ENCODE data around the gene DNAI4. TPM values are rescaled to one million over a fixed set of nuclear protein-coding genes. Genes with fewer than 3 reads are reported as not detected.

The DNAI4 gene
- total RNA-seq, 2 experiments from 2014 or later: 3.1 to 4.2 TPM

DNA sequence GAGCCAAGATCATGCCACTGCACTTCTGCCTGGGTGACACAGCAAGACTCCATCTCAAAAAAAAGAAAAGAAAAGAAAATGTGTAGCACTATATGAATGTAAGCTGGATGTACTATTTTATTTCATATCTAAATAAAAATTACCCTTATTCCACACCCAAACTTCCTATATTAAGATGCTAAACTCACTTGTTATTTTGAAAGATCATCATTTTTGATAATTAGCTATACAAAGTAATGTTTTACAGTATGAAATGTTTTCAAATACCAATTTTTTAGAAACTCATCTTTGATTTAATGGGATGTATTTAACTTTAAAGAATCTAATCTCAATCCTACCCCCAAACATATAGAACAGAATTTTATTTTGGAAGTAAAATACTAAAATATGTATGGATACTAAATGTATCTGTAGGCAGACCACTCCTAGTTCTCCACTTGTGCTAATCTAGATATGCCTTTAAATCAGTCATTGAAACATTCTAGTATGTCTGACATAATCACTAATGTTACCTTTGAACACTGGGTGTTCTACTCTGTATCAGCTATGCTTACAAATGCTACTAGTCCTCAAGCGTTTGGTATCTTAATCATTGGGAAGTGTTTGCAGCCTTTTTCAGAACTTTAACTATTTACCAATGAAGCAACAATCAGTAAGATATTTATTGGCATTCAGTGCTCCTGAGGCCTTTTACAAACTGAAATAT is 13.0 kb upstream of the DNAI4 start:
- Mint-ChIP-seq H3K9me3 (no peaks in the 10 kb centered on the region), H3K4me3 (no peak overlapping the region), H3K27me3 (no peaks in the 10 kb centered on the region), H3K27ac (no peak overlapping the region), H3K36me3 (peaks cover 19% of the 10 kb centered on the region), H3K4me1 (peaks cover 59% of the 10 kb centered on the region)
- POLR2A ChIA-PET: no interaction called here
- DNase-seq: no peak
- ATAC-seq (ENCODE audit: low read depth): no peak

DNA sequence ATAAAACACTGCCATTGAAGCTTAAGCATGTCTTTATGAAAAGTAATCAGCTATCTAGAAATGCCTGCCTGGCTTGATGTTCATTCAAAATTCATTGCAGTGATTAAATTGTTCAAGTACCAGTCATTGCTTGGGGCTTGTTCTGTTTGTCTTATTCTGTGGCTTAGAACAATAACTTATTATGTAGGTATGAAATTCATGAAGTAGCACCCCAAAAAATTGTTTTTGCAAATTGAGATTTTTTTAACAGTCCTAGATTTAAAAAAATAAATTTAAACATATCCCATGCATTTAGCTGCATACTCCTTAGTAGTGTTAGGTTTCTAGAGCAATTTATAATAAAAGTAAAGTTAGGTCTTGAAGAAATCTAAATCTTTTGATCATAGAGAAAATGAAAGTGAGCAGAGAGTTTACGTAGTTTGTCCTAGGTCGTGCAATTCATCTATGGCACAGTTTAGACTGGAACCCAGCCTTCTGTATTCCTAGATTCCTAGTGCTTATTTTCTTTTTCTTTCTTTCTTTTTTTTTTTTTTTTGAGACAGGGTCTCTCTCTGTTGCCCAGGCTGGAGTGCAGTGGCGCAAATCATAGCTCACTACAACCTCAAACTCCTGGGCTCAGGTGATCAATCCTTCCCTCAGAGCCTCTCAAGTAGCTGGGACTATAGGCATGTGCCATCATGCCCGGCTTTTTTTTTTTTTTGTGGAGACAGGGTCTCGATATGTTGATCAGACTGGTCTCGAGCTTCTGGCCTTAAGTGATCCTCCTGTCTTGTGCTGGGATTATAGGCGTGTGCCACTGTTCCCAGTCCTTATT is 9.4 kb upstream of the DNAI4 start:
- Mint-ChIP-seq H3K9me3 (no peaks in the 10 kb centered on the region), H3K4me1 (peaks cover 52% of the 10 kb centered on the region), H3K4me3 (peak overlapping the region; percentile 70), H3K36me3 (peaks cover 14% of the 10 kb centered on the region), H3K27me3 (no peaks in the 10 kb centered on the region), H3K27ac (peak overlapping the region; percentile 83)
- no peak for DNase-seq
- POLR2A ChIA-PET: interaction anchor here (0.6 to 1.8 kb wide), 3 partner anchors 9 to 137 kb away, joined by 3 to 15 read pairs (median 4); partner anchors contain the start of genes DNAI4 and MIER1
- ATAC-seq (ENCODE audit: low read depth): no peak

DNA sequence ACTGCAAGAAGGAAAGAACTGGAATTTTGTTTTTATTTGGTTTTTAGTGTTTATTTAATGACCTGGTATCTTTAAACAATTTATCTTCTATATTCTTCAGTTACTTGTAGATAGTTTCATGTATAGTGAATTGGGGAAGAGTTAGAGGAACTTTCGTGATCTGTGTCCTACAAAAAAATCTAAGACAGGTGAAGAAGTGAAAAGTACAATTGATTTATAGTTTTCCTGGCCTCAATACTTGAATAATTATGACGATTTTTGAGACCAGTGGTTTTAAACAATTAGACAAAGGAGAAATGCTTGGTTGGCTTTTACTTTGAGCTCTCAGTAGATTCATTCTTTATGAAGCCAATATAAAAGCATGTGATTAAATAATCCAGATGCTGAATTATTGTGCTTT is 7.6 kb upstream of the DNAI4 start:
- Mint-ChIP-seq H3K27ac (peak overlapping the region; percentile 18), H3K4me1 (peaks cover 55% of the 10 kb centered on the region), H3K9me3 (no peaks in the 10 kb centered on the region), H3K27me3 (no peaks in the 10 kb centered on the region), H3K4me3 (peak overlapping the region; percentile 70), H3K36me3 (peaks cover 14% of the 10 kb centered on the region)
- no peak for ATAC-seq (ENCODE audit: low read depth)
- POLR2A ChIA-PET: no interaction called here
- no peak for DNase-seq

DNA sequence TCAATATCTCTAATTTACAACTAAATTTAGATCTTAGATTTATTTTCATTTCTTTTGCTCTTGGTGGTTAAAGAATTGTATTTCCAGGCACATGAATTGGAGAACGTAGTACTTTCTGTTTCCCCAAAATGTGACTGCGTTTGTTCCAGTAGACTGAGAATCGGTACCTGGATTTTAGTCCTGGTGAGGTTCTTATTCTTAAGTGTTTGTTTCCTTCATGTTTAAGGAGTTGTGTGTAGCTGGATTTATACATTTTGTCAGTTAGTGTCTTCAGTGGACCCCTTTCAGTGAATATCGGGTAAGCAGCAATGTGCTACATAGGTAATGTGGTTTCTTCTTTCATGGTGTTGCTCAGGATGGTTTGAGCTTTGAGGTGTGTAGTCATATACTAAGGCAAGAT is 6.9 kb upstream of the DNAI4 start:
- Mint-ChIP-seq H3K9me3 (no peaks in the 10 kb centered on the region), H3K4me1 (peaks cover 54% of the 10 kb centered on the region), H3K27ac (peak overlapping the region; percentile 91), H3K4me3 (peak overlapping the region; percentile 94), H3K27me3 (no peaks in the 10 kb centered on the region), H3K36me3 (peaks cover 13% of the 10 kb centered on the region)
- ATAC-seq (ENCODE audit: low read depth): no peak
- DNase-seq: no peak
- POLR2A ChIA-PET: no interaction called here

DNA sequence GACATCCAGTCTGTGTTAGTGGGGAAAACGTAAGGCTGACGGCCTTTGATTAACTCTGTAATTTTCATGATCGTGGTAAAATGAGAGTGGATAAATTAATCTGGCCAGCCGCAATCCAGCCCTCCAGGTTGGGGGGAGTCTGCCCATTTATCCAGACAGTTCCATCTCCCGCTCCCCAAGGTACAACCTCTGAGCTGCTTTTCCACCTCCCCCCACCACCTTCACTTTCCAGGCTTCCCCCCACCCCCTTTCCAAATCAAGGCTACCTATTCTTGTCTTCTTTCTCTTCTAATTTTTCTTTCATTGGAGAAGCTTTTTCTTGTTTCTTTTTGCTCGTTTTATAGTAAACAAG is 6.1 kb upstream of the DNAI4 start:
- no peak for DNase-seq
- Mint-ChIP-seq H3K27ac (peak overlapping the region; percentile 91), H3K4me3 (peak overlapping the region; percentile 94), H3K9me3 (no peaks in the 10 kb centered on the region), H3K27me3 (no peaks in the 10 kb centered on the region), H3K4me1 (peaks cover 57% of the 10 kb centered on the region), H3K36me3 (peaks cover 14% of the 10 kb centered on the region)
- no peak for ATAC-seq (ENCODE audit: low read depth)
- POLR2A ChIA-PET: interaction anchor here (0.7 to 1.4 kb wide), 7 partner anchors 50 to 760 kb away, joined by 3 to 5 read pairs (median 3); partner anchors contain the start of gene GADD45A

DNA sequence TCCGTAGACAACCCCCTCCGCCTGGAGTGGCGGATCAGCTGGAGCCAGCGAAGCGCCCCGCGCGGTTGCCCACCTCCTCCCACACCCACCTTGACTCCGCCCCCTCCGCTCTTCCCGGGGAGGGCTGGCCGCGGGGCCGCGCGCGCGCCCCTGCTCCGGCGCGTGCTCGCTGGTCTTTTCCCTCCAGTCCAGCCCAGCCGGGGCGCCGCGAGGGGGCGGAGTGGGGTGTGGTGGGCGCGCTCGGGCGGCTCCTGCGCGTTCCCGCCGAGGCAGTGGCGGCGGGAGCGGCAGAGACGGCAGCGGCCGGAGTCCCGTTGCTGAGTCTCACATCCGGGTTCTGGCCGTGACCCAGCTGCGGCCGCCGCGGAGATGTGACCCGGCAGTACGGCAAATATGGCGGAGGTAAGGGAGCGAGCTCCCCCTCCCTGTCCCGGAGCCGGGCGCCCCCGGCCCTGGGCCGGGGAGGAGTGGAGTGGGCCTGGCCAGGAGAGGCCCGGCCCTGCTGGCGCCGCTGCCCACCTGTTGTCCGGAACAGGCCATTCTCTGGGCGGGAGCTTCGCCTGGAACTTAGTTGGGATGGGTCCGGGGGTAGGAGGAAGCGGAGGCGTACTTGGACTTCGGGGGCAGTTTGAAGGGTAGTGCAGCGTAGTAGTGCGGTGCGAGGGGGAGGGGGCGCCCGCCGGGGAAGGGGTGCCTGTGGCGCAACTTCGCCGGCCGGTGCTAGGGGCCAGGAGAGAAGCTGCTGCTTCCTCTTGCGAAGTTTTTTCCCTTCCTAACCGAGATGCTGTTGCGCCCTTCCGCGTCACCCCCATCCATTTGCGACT is 5.6 kb upstream of the DNAI4 start:
- DNase-seq (peak; percentile 98), ATAC-seq (ENCODE audit: low read depth) (peak; percentile 70)
- Mint-ChIP-seq H3K4me3 (peak overlapping the region; percentile 94), H3K4me1 (peaks cover 54% of the 10 kb centered on the region), H3K36me3 (peaks cover 16% of the 10 kb centered on the region), H3K9me3 (no peaks in the 10 kb centered on the region), H3K27me3 (no peaks in the 10 kb centered on the region), H3K27ac (peak overlapping the region; percentile 91)
- POLR2A ChIA-PET: interaction anchor here (0.7 to 1.4 kb wide), 13 partner anchors 42 to 761 kb away, joined by 3 to 6 read pairs (median 3); partner anchors contain the start of genes GADD45A and SERBP1

DNA sequence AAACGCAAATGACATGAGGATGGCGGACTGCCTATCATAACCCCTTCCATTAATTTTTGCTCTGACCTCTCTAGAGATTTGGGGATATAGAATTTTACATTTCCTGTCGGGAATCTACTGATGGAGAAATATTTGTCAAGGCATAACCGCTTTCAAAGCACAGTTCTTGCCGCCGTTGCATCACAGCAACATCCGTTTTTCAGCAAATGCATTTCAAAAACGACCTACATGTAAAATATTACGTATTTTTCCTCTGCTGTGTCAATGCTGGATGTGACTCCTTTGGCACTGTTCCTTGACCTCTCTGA is 5.0 kb upstream of the DNAI4 start:
- no peaks in the 10 kb centered on the region for H3K27me3 Mint-ChIP-seq
- H3K27ac Mint-ChIP-seq: peak overlapping the region; percentile 91

DNA sequence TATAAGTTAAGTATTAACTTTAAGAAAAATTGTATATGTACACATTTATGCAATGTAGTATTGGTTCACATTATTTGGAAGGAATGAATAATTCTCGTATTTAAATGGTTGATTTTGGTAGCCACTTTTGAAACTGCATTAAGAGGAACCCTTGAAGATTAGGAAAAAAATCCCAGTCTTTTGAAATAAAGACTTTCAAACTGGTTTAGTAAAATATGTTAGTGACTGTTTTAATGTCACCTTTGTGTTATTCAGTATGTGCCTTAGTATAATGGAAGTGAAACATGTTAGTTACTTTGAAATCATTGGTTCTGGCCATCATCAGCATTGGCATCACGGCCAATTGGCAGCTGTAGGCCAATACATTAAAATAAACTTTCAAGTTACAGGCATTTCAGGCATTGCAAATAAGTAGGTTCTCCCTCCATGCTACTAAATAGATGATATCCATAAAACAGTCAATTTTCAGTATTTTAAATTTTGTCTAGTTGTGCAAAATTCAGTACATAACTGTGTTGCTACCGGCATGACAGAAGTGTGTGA is 4.6 kb upstream of the DNAI4 start:
- Mint-ChIP-seq H3K9me3 (no peaks in the 10 kb centered on the region), H3K4me3 (peak overlapping the region; percentile 94), H3K27me3 (no peaks in the 10 kb centered on the region), H3K4me1 (peaks cover 51% of the 10 kb centered on the region), H3K27ac (peak overlapping the region; percentile 91), H3K36me3 (peaks cover 16% of the 10 kb centered on the region)
- POLR2A ChIA-PET: interaction anchor here (0.8 to 1.4 kb wide), 6 partner anchors 43 to 756 kb away, joined by 3 to 6 read pairs (median 5); partner anchors contain the start of genes GADD45A and SERBP1
- ATAC-seq (ENCODE audit: low read depth) (no peak), DNase-seq (no peak)

More for the DNA sequence above, 5.0 kb upstream of the DNAI4 start:
- H3K4me1 Mint-ChIP-seq: peaks cover 51% of the 10 kb centered on the region
- H3K4me3 Mint-ChIP-seq: peak overlapping the region; percentile 94
- no peak for DNase-seq
- ATAC-seq (ENCODE audit: low read depth): no peak
- peaks cover 16% of the 10 kb centered on the region for H3K36me3 Mint-ChIP-seq
- POLR2A ChIA-PET: interaction anchor here (0.7 to 1.4 kb wide), 8 partner anchors 43 to 756 kb away, joined by 3 to 6 read pairs (median 4); partner anchors contain the start of genes GADD45A and SERBP1
- no peaks in the 10 kb centered on the region for H3K9me3 Mint-ChIP-seq

DNA sequence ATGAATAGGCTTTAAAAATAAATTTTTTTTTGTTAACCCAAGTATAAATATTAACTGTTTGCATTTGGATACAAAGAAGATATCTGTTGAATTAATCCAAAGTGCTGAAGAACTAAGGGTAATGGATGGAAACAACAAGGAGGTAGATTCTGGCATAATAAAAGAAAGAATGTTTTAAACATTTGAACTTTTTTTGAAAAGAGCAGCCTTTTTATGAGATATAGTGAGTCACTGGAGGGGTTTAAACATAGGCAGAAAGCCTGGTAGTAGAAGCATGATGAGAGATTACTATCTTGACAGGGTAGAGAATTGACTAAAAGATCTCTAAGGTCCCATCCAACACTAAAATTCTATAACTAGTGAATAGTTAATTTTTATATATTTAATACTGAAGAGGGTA is 2.9 kb upstream of the DNAI4 start:
- no peaks in the 10 kb centered on the region for H3K27me3 Mint-ChIP-seq
- no peak for DNase-seq
- ATAC-seq (ENCODE audit: low read depth): no peak
- POLR2A ChIA-PET: no interaction called here
- peaks cover 14% of the 10 kb centered on the region for H3K36me3 Mint-ChIP-seq
- H3K4me3 Mint-ChIP-seq: no peak overlapping the region
- no peak overlapping the region for H3K27ac Mint-ChIP-seq
- peaks cover 45% of the 10 kb centered on the region for H3K4me1 Mint-ChIP-seq
- no peaks in the 10 kb centered on the region for H3K9me3 Mint-ChIP-seq

DNA sequence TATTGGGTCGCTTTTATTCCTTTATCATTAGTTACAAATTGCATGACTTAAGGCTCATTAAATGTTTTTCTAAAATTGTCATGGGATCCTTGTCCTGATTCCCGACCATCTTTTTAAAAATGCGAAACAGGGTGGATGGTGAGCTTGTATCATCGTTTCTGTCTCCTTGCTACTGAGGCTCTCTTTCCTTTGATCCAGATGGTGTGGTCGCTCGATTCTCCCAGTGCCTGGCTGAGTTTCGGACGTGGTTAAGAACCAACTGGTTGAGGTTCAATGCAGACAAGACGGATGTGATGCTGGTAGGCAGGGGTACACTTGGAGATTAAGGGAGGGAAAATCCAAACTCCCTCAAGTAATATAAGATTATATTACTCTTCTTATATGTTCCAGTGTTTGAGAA is 1.3 kb upstream of the DNAI4 start:
- peaks cover 42% of the 10 kb centered on the region for H3K4me1 Mint-ChIP-seq
- DNase-seq (no peak), ATAC-seq (ENCODE audit: low read depth) (no peak)
- no peaks in the 10 kb centered on the region for H3K9me3 Mint-ChIP-seq
- POLR2A ChIA-PET: interaction anchor here (1.1 to 1.5 kb wide), 2 partner anchors 161 to 760 kb away, joined by 3 read pairs; partner anchors contain the start of gene GADD45A
- H3K27ac Mint-ChIP-seq: peak overlapping the region; percentile 91
- no peaks in the 10 kb centered on the region for H3K27me3 Mint-ChIP-seq
- H3K36me3 Mint-ChIP-seq: peaks cover 12% of the 10 kb centered on the region
- peak overlapping the region; percentile 92 for H3K4me3 Mint-ChIP-seq

DNA sequence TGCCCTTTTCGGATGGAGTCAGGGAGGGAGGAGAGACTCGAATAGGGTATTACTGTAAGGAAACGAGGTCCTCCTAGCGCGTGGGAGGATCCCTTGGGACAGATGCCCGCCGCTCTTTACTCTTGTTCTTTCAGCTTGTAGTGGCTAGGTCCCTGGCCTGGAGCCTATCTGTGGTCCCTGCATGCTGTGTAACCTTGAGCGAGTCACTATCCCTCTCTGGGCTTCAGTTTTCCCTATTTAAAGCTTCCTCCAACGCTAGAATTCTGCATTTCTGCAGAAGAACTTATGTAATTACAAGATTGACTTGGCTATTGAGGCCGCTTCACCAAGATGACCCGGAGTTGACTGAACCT is 878 bp upstream of the DNAI4 start:
- peaks cover 12% of the 10 kb centered on the region for H3K36me3 Mint-ChIP-seq
- peaks cover 42% of the 10 kb centered on the region for H3K4me1 Mint-ChIP-seq
- peak overlapping the region; percentile 91 for H3K27ac Mint-ChIP-seq
- POLR2A ChIA-PET: interaction anchor here (1.1 to 1.7 kb wide), 10 partner anchors 8 to 1114 kb away, joined by 3 to 15 read pairs (median 3); partner anchors contain the start of genes GADD45A and SERBP1
- no peak for DNase-seq
- H3K4me3 Mint-ChIP-seq: peak overlapping the region; percentile 92
- no peak for ATAC-seq (ENCODE audit: low read depth)
- H3K27me3 Mint-ChIP-seq: no peaks in the 10 kb centered on the region
- no peaks in the 10 kb centered on the region for H3K9me3 Mint-ChIP-seq

DNA sequence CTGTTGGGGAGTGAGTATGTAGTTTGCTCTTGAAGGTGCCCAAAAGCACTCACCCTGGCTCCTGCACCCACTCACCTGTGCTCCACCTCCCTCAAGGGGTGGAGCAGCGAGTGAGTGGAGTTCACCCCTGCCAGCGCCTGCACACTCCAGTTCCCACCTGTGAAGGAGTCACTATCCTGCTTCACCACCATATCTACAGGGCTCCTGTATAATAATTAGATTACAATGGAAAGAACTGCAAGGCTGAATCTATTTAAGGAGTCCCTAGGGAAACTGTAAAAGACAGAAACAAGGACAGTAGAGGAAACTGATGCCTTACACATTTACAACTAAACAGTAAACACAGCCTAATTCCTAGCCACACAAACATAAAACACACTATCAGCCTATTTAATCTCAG is 4.1 kb downstream of the DNAI4 start:
- no peak overlapping the region for H3K4me3 Mint-ChIP-seq

DNA sequence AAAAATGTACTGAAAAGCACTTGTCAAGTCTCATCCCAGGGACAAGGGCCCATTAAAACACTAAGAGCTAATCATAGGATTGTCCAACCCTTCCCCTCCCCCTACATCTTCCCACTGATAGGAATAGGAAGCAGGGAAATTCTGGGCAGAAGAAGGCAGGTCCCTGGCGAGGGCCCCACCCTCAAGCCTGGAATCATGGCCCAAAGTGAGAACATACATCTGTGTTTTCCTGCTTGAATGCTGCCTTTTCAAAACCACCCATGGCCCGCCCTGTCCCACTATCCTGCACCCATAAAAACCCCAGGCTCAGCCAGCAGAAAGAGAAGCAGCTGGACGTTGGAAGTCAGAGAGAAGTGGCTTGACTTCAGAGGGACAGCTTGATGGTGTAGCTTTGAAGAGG is 4.8 kb downstream of the DNAI4 start:
- Mint-ChIP-seq H3K9me3 (peaks cover 6% of the 10 kb centered on the region), H3K27ac (no peak overlapping the region), H3K27me3 (no peaks in the 10 kb centered on the region), H3K36me3 (peaks cover 19% of the 10 kb centered on the region), H3K4me3 (no peak overlapping the region), H3K4me1 (peaks cover 12% of the 10 kb centered on the region)
- POLR2A ChIA-PET: no interaction called here
- no peak for DNase-seq
- no peak for ATAC-seq (ENCODE audit: low read depth)

More for the DNA sequence above, 4.1 kb downstream of the DNAI4 start:
- Mint-ChIP-seq H3K36me3 (peaks cover 19% of the 10 kb centered on the region), H3K27ac (no peak overlapping the region), H3K9me3 (peaks cover 6% of the 10 kb centered on the region), H3K4me1 (peaks cover 12% of the 10 kb centered on the region), H3K27me3 (no peaks in the 10 kb centered on the region)
- ATAC-seq (ENCODE audit: low read depth) (no peak), DNase-seq (no peak)
- POLR2A ChIA-PET: no interaction called here

Data from activated naive CD8-positive, alpha-beta T cell treated with anti-CD3 and anti-CD28 coated beads, Interleukin-2, amount 10 ng/mL, durations not matched to agents 7 days and 5 days (primary cell).